K562 (cell line): ENCODE results near the gene PPP1R1C.

Experiments used
- ATF7 ChIP-seq: fragments of 450-650 bp; IDR thresholded peaks from 2 replicates; pipeline ENCODE4 v1.7.1; 2014; ENCODE audit warnings: mild to moderate bottlenecking, moderate library complexity
- CTCF ChIP-seq, 3 experiments: IDR thresholded peaks in 2 of 3; conservative IDR thresholded peaks in 1 of 3; 2 replicates each; pipeline ENCODE4 v1.5.1; 2011 to 2012; ENCODE audit warnings: low read length in 3 of 3, mild to moderate bottlenecking in 3 of 3, control low read depth in 2 of 3, improper control_type of control experiment in 1 of 3, inconsistent platforms in 1 of 3, low read depth in 1 of 3, mixed read lengths in 1 of 3, moderate library complexity in 1 of 3; ENCODE audit not compliant: insufficient read depth in 2 of 3
- E2F1 ChIP-seq: sonication (generic); formaldehyde crosslinking; IDR thresholded peaks from 2 replicates; pipeline ENCODE4 v1.8.1; 2023; ENCODE audit warnings: mild to moderate bottlenecking, missing genetic modification reagents, moderate library complexity
- FOXP1 ChIP-seq: sonication (generic); formaldehyde crosslinking; IDR thresholded peaks from 2 replicates; pipeline ENCODE4 v1.8.0; 2022; ENCODE audit warnings: mild to moderate bottlenecking, missing genetic modification reagents
- GTF2F1 ChIP-seq: IDR thresholded peaks from 2 replicates; pipeline ENCODE4 v1.6.1; 2011; ENCODE audit warnings: low read depth, low read length, improper control_type of control experiment
- MYBL2 ChIP-seq, 2 experiments: fragments of 450-650 bp in 1 of 2; sonication (generic) in 1 of 2; formaldehyde crosslinking in 1 of 2; IDR thresholded peaks; 2 replicates each; pipeline versions ENCODE4 v1.6.1 to v1.8.1; 2017 to 2022; ENCODE audit warnings: borderline replicate concordance in 1 of 2, inconsistent platforms in 1 of 2, low read depth in 1 of 2, mild to moderate bottlenecking in 1 of 2, missing genetic modification reagents in 1 of 2, moderate library complexity in 1 of 2
- NELFE ChIP-seq: IDR thresholded peaks from 2 replicates; pipeline ENCODE4 v1.6.1; 2011; ENCODE audit warnings: mild to moderate bottlenecking; ENCODE audit not compliant: insufficient read depth, insufficient read length
- SIN3A ChIP-seq, 2 experiments: fragments of 150-350 bp in 1 of 2; IDR thresholded peaks; 2 replicates each; pipeline ENCODE4 v1.6.1; 2011 to 2016; ENCODE audit warnings: borderline replicate concordance in 2 of 2, low read depth in 2 of 2, low read length in 2 of 2, mild to moderate bottlenecking in 2 of 2, moderate library complexity in 2 of 2; ENCODE audit not compliant: control insufficient read depth in 1 of 2
- ZBTB43 ChIP-seq: sonication (generic); formaldehyde crosslinking; IDR thresholded peaks from 2 replicates; pipeline ENCODE4 v1.8.0; 2023; ENCODE audit warnings: mild to moderate bottlenecking, missing genetic modification reagents
- ZNF232 ChIP-seq: sonication (generic); formaldehyde crosslinking; IDR thresholded peaks from 2 replicates; pipeline ENCODE4 v1.8.0; 2022; ENCODE audit warnings: mild to moderate bottlenecking, missing genetic modification reagents

GRCh38 chr2:181989099-181989498 is 3.4 kb downstream of the PPP1R1C start:
- TF ChIP-seq ATF7, result no peak
- no peak for TF ChIP-seq MYBL2 (IDR thresholded peaks at IDR 0.05; ENCODE audit: low read depth)
- no peak for TF ChIP-seq MYBL2 (CRISPR knock-in tag; IDR thresholded peaks at IDR 0.05; ENCODE audit: borderline replicate concordance)
- no peak for TF ChIP-seq NELFE
- TF ChIP-seq CTCF (IDR thresholded peaks at IDR 0.05 in 2 of 3, conservative IDR thresholded peaks at IDR 0.05 in 1 of 3; ENCODE audit: insufficient read depth in 2 of 3, low read depth in 1 of 3, low read length in 3 of 3), result no peak
- TF ChIP-seq GTF2F1, result no peak
- no peak for TF ChIP-seq ZNF232 (CRISPR knock-in tag)
- no peak for TF ChIP-seq E2F1
- TF ChIP-seq FOXP1 (CRISPR knock-in tag), result no peak
- no peak for TF ChIP-seq ZBTB43 (CRISPR knock-in tag)
- no peak for TF ChIP-seq SIN3A (IDR thresholded peaks at IDR 0.05; ENCODE audit: borderline replicate concordance in 2 of 2, control insufficient read depth in 1 of 2, low read depth in 2 of 2, low read length in 2 of 2)
